Gastroesophageal sphincter (tissue), 4 donors: Measurements from ENCODE around the gene MRPL53. TPM values are rescaled to one million over a fixed set of nuclear protein-coding genes. Genes with fewer than 3 reads are reported as not detected.

Experiments used
- ATAC-seq: fragments of 150-250 bp; one replicate; pipeline ENCODE4 v1.9.1; 2016; ENCODE audit warnings: mild to moderate bottlenecking, moderate library complexity
- H3K27ac ChIP-seq, 4 donors: fragments of 200-600 bp; sonication (generic) in 3 of 4; 1 replicate in 3 of 4; 2 replicates in 1 of 4; pipeline ENCODE4 v1.5.1; 2016 to 2019
- H3K27me3 ChIP-seq: fragments of 200-600 bp; sonication (generic); one replicate; pipeline ENCODE4 v1.5.1; 2019
- H3K36me3 ChIP-seq, 2 donors: fragments of 200-600 bp; sonication (generic); one replicate each; pipeline ENCODE4 v1.5.1; 2019; ENCODE audit warnings: control low read depth in 1 of 2
- H3K4me1 ChIP-seq, 3 donors: fragments of 200-600 bp; sonication (generic); 1 replicate in 2 of 3; 2 replicates in 1 of 3; pipeline ENCODE4 v1.5.1; 2016 to 2019; ENCODE audit warnings: control low read depth in 2 of 3
- H3K4me3 ChIP-seq, 2 donors: fragments of 200-600 bp; sonication (generic); one replicate each; pipeline ENCODE4 v1.5.1; 2019; ENCODE audit warnings: mild to moderate bottlenecking in 1 of 2, moderate library complexity in 1 of 2
- H3K9me3 ChIP-seq, 3 donors: fragments of 200-600 bp; sonication (generic); one replicate each; pipeline ENCODE4 v1.5.1; 2017 to 2019; ENCODE audit warnings: control low read depth in 2 of 3
- EP300 ChIP-seq: sonication (generic); formaldehyde crosslinking; IDR thresholded peaks from one replicate; pipeline ENCODE4 v1.6.1; 2017; ENCODE audit warnings: antibody characterized with exemption, mild to moderate bottlenecking
- POLR2A ChIP-seq, 2 donors: fragments of 450-650 bp; IDR thresholded peaks; one replicate each; pipeline ENCODE4 v1.6.1; 2017; ENCODE audit warnings: antibody characterized with exemption in 2 of 2, mild to moderate bottlenecking in 2 of 2, moderate library complexity in 1 of 2
- POLR2AphosphoS5 ChIP-seq: sonication (generic); formaldehyde crosslinking; IDR thresholded peaks from one replicate; pipeline ENCODE4 v1.6.1; 2017; ENCODE audit warnings: antibody characterized with exemption
- WGBS, 2 donors: methylation state at CpG; one replicate each; pipeline ENCODE4 v1.1.5; 2018; ENCODE audit warnings: low coverage in 1 of 2; 5-methylcytosine and 5-hydroxymethylcytosine counted together
- total RNA-seq, 4 donors: library from RNA; depleted of rRNA; stranded (reverse); fragments of >200 nt; gene quantifications; one replicate each; pipeline ENCODE4 v1.1.0, GENCODE V29; 2016
- TF ChIP-seq, protein P1 (sequence below), 4 experiments: fragments of 200-600 bp in 2 of 4; fragments of 450-650 bp in 2 of 4; sonication (generic) in 1 of 4; IDR thresholded peaks; one replicate each; pipeline ENCODE4 v1.5.1; 2017 to 2019; ENCODE audit warnings: antibody characterized with exemption in 4 of 4, mild to moderate bottlenecking in 2 of 4, moderate library complexity in 2 of 4

The MRPL53 gene
- total RNA-seq, 4 donors from 2014 or later, result 18.0 to 76.7 (median 30.2) TPM

DNA sequence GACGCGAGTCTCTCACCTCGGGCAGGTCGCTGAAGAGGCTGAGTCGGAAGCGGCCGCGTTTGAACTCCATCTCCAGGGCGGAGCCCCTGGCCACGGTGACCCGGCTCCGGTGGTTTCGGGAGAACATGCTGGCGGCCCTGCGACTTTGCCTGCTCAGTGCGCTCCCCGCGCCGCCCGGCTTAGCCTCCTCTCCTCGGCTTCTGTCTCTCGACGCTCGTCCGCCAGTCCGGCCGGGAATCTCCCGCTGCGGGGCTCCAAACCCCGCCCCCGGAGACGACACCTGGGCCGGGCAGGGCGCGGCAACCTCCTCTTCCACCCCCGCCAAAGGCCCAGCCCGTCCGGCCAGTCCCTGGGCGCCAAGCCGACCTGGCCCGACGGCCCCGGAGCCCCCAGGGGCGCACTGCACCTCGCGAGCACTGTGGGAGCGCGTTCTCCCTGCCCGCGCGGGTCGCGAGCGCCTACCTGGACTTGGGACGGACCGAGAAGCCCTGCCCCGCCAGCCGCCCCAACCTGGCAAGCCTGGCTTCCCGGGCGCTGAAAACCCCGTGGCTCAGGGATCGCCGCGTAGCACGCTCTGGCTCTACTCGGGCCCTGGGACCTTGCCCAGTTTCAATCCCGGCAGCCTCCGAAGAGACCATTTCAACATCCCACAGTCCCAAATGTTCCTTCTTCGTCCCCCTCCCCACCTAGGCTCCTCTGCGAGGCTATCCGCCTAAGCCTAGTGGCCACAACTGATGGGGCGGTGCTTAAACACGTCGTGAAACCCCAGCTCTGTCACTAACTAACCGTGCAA is 30.6 kb downstream of the MRPL53 start, which contains the start of gene RTKN:
Gene RTKN (minus strand): TSS at position 248 of the 793 bp plus-strand sequence. CDS start 121 bp downstream, at position 127.
- TF ChIP-seq POLR2AphosphoS5 (no peak), POLR2A (IDR thresholded peaks at IDR 0.05) (no peak), EP300 (no peak)
- TF ChIP-seq, protein P1, sequence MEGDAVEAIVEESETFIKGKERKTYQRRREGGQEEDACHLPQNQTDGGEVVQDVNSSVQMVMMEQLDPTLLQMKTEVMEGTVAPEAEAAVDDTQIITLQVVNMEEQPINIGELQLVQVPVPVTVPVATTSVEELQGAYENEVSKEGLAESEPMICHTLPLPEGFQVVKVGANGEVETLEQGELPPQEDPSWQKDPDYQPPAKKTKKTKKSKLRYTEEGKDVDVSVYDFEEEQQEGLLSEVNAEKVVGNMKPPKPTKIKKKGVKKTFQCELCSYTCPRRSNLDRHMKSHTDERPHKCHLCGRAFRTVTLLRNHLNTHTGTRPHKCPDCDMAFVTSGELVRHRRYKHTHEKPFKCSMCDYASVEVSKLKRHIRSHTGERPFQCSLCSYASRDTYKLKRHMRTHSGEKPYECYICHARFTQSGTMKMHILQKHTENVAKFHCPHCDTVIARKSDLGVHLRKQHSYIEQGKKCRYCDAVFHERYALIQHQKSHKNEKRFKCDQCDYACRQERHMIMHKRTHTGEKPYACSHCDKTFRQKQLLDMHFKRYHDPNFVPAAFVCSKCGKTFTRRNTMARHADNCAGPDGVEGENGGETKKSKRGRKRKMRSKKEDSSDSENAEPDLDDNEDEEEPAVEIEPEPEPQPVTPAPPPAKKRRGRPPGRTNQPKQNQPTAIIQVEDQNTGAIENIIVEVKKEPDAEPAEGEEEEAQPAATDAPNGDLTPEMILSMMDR (IDR thresholded peaks at IDR 0.05), result no peak
- 19 to 28% methylated on average over 6 to 7 of the region's 75 CpGs for WGBS, 2 donors

DNA sequence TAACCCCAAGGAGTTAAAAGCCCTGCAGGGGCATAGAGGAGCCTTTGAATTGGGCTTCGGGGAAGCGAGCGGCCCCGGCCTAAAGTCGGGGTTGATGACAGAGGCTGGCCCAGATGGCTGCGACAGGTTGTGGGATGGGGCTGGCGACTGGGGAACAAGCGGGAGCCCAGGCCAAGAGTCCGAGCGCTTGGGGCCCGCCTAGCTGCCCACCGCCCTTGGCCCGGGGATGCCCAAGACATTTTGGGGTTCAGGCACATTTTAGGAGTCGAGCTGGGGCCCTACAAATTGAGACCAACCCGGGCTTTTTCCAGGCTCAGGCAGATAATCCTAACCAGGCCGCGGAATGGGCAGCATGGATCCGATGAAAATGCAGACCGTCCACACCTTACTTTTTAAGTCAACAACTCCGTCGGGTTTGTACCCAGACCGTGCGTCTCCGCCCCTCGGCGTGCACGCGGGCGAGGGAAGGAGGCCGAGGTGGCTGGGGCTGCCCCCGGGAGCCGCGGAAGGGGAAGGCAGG is 31.2 kb downstream of the MRPL53 start:
- H3K9me3 ChIP-seq, result no peaks in the 10 kb centered on the region
- no peaks in the 10 kb centered on the region for H3K36me3 ChIP-seq
- H3K27me3 ChIP-seq, result peaks cover 29% of the 10 kb centered on the region
- peak overlapping the region in 3 of 4 donors; percentile 70 to 88 (median 84) for H3K27ac ChIP-seq
- peaks cover 0 to 60% (median 13%) of the 10 kb centered on the region in 3 donors for H3K4me1 ChIP-seq
- 15 to 64% methylated on average over 6 to 10 of the region's 33 CpGs for WGBS, 2 donors
- no peak for ATAC-seq
- H3K4me3 ChIP-seq, result peak overlapping the region; percentile 48 to 49
- no peak for TF ChIP-seq POLR2AphosphoS5
- TF ChIP-seq, protein P1 (IDR thresholded peaks at IDR 0.05), result peak in 1 of 4 experiments; percentile 3

More for the DNA sequence above, 30.6 kb downstream of the MRPL53 start, which contains the start of gene RTKN:
- Histone ChIP-seq H3K4me1 (peaks cover 0 to 54% (median 13%) of the 10 kb centered on the region in 3 donors), H3K27ac (peak within 1 kb of the TSS; percentile 6 to 88 (median 77)), H3K9me3 (no peaks in the 10 kb centered on the region), H3K27me3 (peaks cover 29% of the 10 kb centered on the region), H3K4me3 (peak within 1 kb of the TSS; percentile 48 to 49), H3K36me3 (no peaks in the 10 kb centered on the region)
- peak; percentile 10 for ATAC-seq

DNA sequence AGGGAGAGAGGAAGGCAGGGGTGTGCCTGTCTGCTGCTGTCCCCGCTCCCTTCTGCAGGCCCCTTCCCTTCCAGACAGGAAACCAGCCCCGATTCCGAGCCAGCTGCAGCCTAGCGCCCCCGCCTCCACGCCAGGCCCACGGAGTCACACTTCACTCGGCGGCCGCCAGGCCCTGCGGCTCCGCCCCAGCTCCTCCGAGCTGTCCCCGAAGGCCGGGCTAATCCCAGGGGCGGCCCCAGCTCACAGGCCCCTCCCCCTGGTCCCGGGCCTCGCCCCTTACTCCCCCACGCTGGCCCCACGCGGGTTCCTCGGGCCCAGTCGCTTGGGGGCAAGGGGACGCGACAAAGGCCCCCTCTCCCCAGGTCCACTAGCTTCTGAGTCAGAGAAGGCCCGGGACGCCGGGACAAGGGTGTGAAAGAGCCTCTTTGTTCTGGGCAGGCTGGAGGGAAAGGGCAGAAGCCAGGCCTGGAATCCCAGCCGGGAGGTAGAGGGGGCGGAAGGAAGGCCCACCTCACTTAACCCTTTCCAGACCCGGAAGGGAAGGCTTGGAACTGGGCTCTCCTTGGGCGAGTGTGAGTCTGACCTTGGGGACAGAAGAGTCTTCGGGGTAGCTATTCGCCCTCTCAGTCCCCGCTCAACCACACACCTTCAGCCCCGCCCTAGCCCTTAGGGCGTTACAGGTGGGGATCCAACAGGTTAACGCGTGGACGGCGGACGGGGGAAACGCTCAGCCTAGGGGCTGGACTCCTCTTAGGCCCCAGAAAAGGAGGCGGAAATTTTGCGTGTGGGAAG is 31.9 kb downstream of the MRPL53 start:
- Histone ChIP-seq H3K27ac (peak overlapping the region; percentile 15 to 88 (median 77)), H3K4me1 (peaks cover 0 to 66% (median 13%) of the 10 kb centered on the region in 3 donors), H3K9me3 (no peaks in the 10 kb centered on the region), H3K36me3 (no peaks in the 10 kb centered on the region), H3K27me3 (peaks cover 29% of the 10 kb centered on the region), H3K4me3 (peak overlapping the region; percentile 48 to 49)
- no CpG with 5 or more reads among the region's 45 CpGs for WGBS, 2 donors
- peak; percentile 95 for ATAC-seq
- TF ChIP-seq POLR2A (IDR thresholded peaks at IDR 0.05), result peak; percentile 22 to 37
- TF ChIP-seq, protein P1 (IDR thresholded peaks at IDR 0.05), result peak in 3 of 4 experiments; percentile 33 to 67 (median 57)
- peak; percentile 26 for TF ChIP-seq POLR2AphosphoS5
- no peak for TF ChIP-seq EP300

DNA sequence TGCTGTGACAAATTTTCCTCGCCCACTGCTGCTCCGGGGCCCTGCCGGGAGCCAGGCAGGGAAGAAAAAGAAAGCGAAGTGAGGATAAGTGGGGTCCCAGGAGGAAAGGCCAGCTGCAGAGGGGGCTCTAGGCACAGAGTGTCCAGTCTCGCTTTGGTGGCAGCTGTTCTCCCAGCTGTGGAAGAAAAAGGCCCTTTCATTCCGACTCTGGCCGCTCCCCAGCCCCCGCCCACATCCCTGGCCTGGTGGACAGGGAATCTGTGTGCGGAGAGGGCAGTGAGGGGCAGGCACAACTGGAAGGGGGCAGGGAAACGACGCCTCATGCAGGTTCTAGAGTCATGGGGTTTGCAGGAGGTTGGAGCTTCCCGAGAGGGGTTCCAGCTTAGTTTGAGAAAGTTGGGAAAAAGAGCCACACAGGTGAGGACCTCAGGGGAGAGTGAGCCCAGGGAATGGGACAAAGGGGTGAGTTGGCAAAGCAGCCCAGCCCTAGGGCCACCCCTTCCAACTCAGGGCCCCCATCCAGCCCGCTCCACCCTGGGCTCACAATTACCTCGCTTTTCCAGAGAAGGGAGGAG is 32.6 kb downstream of the MRPL53 start:
- 0 to 7% methylated on average over 3 to 4 of the region's 14 CpGs for WGBS, 2 donors
- Histone ChIP-seq H3K27ac (peak overlapping the region; percentile 15 to 88 (median 77)), H3K4me1 (peaks cover 0 to 66% (median 13%) of the 10 kb centered on the region in 3 donors), H3K27me3 (peaks cover 29% of the 10 kb centered on the region), H3K4me3 (peak overlapping the region; percentile 48 to 49), H3K9me3 (no peaks in the 10 kb centered on the region), H3K36me3 (no peaks in the 10 kb centered on the region)
- ATAC-seq, result peak; percentile 56
- peak; percentile 21 for TF ChIP-seq POLR2AphosphoS5
- no peak for TF ChIP-seq POLR2A (IDR thresholded peaks at IDR 0.05)
